Gastrocnemius medialis (tissue), 4 donors: ENCODE results near the gene PPP1R12B.
"Not testable (repeated sequence)": the region's sequence is repeated elsewhere in the genome, so short reads cannot be mapped to it uniquely, and the experiment has no call there.

Source experiments
- POLR2A ChIP-seq, 2 donors: fragments of 450-650 bp; IDR thresholded peaks; one replicate each; pipeline ENCODE4 v1.6.1; 2017; ENCODE audit warnings: antibody characterized with exemption in 2 of 2, mild to moderate bottlenecking in 2 of 2, moderate library complexity in 2 of 2
- TF ChIP-seq, protein P1 (sequence below), 5 experiments: fragments of 450-650 bp in 3 of 5; fragments of 200-600 bp in 2 of 5; sonication (generic) in 2 of 5; IDR thresholded peaks in 4 of 5; conservative IDR thresholded peaks in 1 of 5; 1 replicate in 4 of 5; 2 replicates in 1 of 5; pipeline ENCODE4 v1.5.1; 2016 to 2019; ENCODE audit warnings: antibody characterized with exemption in 5 of 5, mild to moderate bottlenecking in 3 of 5, moderate library complexity in 3 of 5

DNA sequence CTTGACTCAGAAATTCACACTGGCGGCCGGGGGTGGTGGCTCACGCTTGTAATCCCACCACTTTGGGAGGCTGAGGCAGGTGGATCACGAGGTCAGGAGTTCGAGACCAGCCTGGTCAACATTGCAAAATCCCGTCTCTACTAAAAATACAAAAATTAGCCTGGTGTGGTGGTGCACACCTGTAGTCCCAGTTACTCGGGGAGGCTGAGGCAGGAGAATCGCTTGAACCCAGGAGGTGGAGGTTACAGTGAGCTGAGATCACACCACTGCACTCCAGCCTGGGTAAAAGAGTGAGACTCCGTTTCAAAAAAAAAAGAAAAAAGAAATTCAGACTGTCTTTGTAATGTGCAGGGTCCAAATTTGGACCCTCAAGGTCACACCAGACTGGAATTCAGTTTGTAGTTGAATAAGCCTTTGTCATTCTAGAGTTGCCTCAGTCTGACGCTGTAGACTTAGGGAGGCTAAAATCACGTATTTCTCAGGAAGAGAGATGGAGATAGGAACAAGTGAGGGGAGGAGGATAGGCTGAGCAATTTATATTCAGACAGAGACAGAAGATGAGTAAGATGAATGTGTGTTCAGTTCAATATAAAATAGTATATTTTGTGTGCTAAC lies 4.2 kb downstream of the PPP1R12B start:
- TF ChIP-seq, protein P1, sequence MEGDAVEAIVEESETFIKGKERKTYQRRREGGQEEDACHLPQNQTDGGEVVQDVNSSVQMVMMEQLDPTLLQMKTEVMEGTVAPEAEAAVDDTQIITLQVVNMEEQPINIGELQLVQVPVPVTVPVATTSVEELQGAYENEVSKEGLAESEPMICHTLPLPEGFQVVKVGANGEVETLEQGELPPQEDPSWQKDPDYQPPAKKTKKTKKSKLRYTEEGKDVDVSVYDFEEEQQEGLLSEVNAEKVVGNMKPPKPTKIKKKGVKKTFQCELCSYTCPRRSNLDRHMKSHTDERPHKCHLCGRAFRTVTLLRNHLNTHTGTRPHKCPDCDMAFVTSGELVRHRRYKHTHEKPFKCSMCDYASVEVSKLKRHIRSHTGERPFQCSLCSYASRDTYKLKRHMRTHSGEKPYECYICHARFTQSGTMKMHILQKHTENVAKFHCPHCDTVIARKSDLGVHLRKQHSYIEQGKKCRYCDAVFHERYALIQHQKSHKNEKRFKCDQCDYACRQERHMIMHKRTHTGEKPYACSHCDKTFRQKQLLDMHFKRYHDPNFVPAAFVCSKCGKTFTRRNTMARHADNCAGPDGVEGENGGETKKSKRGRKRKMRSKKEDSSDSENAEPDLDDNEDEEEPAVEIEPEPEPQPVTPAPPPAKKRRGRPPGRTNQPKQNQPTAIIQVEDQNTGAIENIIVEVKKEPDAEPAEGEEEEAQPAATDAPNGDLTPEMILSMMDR (IDR thresholded peaks at IDR 0.05 in 4 of 5, conservative IDR thresholded peaks at IDR 0.05 in 1 of 5), result not testable (repeated sequence)
- not testable (repeated sequence) for TF ChIP-seq POLR2A (IDR thresholded peaks at IDR 0.05)
